HG03139 (cell line): ENCODE measurements around the gene MXRA7.
"Not testable (repeated sequence)": the region's sequence is repeated elsewhere in the genome, so short reads cannot be mapped to it uniquely, and the experiment has no call there.

ENCODE experiments used
- ATAC-seq: cut with Tn5 transposase; IDR thresholded peaks from one replicate; pipeline ENCODE4 v1.9.1; 2021; ENCODE audit not compliant: unreplicated experiment

MXRA7 gene

DNA sequence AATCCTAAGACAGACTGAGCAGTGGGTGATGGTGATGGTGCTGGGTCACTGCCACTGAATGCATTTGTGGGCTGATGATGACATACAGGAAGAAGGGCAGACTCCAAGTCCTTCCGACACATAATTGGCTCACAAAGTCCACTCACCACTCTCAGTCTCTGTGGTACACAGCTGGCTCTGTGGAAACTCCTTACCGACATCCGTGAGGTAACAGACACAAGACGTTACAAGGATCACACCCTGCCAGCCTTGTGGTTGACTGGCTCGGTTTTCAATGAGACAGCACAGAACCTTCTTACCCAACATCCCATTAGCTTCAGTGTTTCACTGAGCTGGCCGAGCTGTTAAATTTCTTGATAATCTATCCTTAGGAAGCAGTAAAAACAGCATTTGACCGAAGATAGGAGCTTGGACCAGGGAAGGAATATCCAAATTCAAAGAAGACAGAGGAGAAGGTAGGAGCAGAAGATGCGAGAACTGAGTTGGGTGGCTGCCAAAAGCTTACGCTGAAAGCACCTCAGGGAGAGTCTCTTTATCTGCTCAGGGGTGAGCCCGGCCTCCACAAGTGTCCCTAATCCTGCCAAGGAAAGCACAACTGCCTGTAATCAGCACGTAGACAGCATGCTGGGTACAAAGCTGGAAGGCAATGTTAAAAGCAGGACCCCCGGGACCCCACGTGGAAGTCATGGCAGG is 5.5 kb upstream of the MXRA7 start:
- no peak for ATAC-seq

DNA sequence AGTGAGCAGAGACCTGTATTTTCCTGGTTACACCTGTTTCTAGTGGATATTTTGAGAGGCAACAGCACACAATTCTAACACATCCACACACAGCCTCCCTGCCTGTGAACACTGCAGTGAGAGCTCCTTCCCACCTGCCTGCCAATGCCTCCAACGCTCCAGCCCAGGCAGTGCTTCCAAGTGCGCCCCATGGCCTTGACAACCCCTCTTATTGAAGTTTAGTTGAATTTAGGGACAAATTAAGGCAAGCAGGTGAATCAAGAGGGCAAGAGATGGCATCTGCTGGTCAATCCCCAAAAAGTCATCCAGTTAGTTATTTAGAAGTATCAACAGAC is 4.7 kb upstream of the MXRA7 start:
- ATAC-seq: no peak

DNA sequence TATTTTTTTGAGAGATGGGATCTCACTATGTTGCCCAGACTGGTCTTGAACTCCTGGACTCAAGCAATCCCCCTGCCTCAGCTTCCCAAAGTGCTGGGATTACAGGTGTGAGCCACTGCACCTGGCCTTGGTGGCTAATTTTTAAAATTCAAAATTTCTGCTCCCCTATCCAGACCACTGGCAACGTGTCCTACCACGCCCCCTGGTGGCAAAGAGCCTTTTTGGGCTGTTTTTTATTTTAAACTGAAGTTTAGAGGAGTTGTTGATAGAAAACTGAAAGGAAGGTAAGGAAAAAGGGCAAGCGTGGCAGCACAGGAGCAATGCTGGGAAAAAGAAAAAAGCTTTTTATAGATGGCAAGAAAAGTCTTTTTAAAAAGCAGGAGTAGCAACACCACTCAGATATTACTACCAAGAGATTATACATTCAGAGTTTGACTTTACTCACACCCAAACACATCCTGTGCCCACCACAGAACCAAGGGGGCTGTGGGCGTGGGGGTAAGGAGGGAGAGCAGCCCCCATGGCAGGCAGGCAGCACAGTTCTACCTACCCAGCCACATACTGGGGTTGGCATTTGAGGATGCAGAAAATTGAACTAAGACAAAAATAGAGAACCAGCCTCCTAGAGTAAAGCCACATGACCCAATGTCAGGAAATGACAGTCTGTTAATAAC is 4.2 kb upstream of the MXRA7 start:
- no peak for ATAC-seq

DNA sequence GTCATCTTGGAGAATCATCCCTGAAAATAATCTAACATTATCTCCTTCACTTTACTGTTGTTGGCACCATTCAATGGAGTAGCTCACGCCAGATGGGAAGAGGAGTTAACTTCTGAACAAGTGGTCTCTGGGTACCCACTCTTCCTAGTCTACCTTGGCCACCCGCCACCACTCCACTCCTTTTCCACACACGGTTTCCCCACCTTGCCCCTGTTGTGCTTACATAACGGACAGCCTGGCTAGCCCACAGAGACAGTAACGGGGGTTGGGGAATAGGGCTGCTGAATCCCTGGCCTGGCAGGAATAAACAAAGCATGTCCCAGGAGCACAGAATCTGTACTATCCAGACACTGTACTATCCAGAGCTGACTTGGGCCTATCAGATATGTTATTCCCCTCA is 3.6 kb upstream of the MXRA7 start:
- no peak for ATAC-seq

DNA sequence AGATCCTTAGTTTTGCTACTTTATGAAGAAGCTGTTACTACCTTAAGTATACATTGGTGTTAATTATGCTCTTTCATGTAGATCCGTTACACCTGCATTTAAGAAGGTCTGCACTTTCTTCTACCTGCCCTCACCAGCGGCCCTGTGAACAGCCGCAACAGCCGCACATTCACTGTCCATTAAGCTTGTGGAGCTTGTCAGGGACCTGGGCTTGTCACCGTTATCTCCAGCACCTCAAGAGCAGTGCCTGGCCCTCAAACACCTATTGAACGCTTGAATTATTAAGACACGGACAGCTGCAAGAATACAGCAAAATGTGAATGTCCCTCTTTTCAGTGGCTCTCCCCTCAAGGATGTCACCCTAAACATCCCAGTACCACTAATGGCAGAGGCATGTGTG is 3.0 kb upstream of the MXRA7 start:
- ATAC-seq: no peak

DNA sequence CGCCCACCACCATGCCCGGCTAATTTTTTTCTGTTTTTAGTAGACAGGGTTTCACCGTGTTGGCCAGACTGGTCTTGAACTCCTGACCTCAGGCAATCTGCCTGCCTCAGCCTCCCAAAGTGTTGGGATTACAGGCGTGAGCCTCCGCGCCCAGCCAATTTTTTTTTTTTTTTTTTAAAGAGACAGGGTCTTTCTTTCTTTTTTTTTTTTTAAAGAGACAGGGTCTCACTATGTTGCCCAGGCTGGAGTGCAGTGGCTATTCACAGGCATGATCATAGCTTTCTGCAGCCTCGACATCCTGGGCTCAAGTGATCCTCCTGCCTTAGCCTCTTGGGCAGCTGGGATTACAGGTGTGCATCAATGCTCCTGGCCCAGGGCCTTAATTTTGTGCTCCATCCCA is 1.6 kb upstream of the MXRA7 start:
- ATAC-seq: not testable (repeated sequence)

DNA sequence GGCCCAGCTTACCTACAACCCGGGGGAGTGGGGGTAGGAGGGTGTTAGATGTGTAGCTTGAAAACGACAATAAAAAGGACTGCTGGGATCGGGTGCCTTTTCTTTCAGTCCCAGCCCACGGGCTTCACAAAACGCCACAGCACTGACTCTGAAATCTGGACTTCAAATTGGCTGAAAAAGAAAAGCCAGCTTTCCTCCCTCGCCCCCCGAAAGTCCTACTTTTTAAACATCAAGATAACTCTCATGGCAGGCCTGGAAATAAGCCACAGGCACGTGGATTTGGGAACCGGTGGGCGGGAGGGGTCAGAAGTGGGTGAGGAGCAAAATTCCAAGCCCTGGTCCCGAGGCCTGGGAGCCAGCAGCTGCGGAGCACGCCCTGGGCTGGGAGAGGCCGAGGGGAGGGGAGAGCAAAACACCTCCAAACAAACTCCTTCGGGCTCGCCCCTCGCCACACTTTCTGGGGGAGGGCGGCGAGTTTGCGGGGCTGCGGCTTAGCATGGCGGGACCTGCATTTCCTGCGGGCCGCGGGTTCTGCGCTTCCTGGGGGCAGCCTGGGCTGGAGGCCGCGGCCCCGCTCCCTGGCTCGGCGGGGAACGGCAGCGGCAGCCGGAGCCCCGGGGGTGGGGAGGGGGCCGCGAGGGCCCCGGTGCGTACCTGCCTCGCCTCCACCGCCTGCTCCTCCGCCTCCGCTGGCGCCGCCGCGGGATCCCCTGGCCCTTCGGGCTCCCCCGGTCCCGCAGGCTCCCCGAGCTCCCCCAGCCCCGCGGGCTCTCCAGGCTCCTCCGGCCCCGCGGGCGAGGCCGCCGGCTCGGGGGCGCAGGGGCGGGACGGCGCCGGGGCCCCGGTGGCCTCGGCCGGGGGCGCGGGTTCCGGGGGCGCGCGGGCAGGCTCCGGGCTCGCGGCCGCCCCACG is 558 bp downstream of the MXRA7 start:
- ATAC-seq: not testable (repeated sequence)

DNA sequence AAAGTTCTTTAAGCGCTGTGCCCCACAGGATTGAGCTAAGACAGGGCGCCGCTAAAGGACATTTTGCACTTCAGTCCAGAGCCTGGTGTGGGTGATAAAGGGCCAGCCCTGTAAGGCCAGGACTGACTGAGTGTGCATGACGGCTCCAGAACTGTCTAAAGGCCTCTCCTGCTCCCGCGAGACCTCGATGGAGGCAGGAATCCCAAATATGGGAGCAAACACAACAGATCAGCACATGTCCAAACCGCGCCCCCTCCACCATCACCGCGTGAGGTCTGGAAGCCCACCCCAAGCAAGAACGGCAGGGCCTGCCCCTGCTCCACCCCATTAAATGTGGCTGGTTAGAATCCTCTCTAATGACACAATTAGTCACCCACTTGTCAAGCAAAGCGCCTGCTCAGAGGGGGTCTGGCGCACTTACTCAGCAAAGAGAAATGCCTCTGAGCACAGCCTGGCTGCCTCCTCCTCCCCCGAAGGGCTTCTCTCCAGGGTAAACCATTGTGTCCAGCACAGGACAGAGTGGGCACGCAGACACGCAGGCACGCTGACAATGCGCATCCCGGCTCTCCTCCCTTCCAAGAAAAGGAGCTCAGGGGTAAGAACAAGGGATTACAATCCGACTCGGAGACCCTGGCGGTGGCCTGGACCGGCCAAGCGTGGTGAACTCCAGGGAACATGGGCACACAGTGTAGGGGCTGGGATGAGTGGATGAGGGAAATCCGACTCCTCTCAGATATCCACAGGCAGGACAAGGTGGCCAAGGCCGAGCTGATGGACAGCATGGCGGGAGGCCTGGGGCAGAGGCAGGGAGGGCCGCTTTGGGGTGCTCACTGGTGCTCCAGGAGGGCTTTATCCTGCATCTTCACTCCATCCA is 1.5 kb downstream of the MXRA7 start:
- ATAC-seq: no peak

DNA sequence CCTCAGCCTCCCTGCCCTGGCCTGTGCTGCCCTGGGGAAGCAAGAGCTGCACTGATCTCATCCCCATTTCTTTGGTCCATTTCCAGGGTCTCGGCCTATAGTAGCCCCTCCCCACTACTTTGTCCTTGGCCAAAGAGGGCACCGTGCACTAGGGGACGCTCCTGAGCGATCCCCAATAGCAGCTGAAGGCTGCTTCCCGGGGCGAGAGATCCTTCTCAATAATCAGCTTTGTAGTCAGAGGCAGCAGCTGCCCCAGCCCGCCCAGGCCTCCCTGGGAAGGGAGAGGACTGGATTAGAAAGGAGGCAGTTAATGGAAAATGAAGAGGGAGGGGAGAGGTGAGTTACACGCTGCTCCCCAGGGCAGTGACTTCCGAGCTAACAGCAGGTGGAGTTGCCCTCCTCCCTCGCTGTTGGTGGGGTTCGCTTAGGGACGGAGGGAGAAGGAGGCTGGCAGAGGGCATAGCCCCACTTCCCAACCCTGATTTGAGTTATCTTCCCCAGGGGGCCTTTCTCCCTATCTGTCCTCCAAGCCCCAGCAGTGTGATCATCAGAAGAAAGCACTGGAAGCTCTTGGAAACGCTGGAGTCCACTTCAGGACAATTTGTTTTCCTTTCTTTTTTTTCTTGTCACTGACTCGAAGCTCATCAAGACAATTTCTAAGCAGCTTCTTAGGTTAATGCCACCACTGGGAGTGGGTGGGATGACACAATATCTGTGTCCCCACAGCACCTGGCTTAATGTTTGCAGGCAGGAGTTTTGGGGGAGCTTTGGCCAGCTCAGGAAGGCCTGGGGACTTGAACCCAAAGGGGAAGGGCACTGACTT is 2.6 kb downstream of the MXRA7 start:
- no peak for ATAC-seq

DNA sequence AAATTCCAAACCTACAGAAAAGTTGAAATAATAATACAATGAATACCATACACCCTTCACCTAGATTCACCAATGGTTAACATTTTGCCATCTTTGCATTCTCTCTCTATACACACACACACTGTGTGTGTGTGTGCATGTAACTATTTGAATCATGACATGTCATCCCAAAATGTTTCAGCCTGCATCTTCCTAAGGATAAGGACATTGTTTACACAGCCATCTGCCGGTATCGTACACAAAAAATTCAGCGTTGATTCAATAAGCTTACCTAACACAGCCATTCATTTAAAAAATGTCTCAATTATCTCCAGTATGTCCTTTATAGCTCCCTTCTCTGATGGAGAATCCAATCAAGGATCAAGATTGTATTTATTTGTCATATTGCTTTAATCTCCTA is 3.9 kb downstream of the MXRA7 start:
- ATAC-seq: no peak

DNA sequence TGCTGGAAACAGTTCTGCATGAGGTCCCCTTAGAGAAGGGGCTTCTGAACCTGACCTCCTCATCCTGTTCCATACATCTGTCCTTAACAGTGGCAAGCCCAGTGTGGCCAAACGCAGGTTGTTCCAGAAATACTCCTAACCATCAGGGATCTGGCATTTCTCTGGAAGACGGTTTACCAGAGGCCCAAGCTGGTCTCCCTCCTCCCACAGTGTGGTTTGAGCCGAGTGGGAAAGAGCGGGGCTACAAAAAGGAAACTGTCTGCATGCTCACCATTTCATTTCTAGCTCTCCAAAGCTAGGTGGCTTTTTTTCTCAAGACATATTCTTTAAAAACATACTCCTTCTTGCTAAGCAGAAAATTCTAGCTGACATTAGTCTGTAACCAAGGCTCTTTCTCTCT is 6.0 kb downstream of the MXRA7 start:
- no peak for ATAC-seq

DNA sequence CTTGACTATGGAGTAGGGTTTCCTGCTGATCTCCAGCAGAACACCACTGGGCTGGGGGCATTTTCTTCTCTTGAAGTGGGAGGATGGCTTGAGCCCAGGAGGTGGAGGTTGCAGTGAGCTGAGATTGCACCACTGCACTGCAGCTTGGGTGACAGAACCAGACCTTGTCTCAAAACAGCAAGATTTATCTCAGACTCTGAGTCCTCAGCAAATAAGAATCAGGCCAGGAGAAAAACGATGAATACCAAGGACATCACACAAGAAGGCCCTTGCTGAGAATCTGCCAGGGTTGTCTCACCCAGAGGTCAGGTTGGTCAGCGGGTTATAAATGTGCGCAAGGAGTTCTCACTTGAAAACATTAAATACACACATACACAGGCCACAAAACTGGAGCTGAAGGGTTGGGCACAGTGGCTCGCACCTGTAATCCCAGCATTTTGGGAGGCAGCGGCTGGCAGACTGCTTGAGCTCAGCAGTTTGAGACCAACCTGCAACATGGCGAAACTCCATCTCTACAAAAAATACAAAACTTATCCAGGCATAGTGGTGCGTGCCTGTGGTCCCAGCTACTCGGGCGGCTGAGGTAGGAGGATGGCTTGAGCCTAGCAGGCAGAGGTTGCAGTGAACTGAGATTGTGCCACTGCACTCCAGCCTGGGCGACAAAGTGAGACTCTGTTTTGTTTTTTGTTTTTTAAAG is 7.7 kb downstream of the MXRA7 start:
- ATAC-seq: no peak

DNA sequence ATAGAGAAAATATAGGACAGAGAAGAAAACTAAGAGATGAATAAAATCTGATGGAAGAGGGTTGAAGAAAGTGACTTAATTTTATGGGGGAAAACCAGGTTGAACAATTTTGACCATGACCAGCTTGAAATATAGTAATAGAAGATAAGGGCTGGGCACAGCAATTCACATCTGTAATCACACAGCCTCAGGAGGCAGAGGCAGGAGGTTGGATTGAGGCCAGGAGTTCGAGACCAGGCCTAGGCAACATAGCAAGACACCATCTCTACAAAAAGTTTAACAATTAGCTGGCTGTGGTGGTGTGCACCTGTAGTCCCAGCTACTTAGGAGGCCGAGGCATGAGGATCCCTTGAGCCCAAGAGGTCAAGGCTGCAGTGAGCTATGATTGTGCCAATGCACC is 8.7 kb downstream of the MXRA7 start:
- no peak for ATAC-seq

DNA sequence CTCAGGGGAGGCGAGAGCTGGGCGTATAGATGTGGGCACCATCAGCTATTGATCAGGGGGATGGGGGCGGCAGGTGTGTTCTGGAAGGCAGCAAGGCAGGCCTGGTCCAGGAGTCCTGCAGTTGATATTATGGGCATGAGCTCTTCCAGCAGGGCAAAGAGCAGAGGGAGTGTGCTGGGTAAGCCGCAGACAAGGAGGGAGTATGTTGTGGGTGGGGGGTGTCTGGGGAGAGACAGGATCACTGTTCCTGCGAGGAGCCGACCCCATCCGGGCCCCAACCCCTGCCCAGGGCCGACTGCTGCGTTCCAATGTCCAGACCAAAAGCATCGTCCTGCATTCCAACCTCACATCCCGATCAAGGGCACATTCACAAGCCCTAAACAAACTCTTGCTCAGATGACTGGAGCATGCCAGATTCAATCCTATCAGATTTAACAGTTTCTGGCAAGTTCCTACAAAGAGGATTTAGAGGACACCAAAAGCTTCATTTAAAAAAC is 9.2 kb downstream of the MXRA7 start:
- ATAC-seq: no peak

DNA sequence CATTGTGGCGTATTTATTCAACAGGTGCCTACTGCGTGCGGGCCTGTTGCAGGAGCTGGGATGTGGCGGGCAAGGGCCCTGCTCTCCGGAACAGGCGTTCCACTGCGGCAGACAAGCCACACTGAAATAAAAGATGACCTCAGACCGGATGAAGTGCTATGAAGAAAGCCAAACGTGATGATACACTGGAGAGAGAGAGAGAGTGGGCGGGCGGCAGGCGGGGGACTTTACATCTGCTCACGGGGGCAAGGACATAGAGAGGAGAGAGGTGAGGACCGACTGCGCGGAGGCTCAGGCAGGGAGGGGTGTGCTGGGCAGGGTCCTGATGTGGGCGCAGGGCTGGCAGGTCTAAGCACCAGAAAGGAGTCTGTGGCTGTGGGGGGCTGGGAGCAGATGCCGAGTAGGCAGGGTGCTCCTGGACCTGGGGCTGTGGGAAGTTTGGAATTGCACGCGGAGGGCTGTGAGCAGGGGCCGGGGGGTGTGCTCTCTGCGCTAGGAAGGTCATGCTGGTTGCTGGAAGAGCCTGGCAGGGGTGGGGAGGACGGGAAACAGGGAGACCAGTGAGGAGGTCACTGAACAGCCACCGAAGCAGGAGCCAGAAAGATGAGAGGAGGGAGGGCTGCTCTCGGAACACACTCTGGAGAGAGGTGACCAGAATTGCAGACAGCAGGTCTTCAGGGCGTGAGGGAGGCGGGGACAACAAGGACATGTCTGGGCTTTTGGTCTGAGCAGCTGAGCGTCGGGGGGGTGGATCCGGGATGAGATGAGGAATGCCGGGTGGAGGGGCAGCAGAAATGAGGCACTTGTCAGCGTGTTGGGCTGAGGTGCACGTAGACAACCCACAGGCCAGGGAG is 9.9 kb downstream of the MXRA7 start:
- ATAC-seq: no peak

DNA sequence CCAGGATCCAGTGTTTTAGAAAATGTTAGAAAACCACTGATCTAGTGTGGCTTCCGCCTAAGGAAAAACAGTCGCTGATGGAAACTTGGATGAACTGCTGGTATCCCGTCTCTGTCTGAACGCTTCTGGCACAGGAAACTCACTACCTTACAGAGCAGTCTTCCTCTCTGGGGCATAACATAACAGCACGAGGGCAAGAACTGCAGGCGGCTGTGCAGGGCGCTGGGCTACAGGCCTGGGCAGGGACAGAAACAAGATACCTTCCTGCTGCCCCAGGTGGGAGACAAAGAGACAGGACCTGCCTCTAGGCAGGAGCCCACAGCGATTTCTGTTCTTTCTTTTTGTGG is 10.5 kb downstream of the MXRA7 start:
- no peak for ATAC-seq

DNA sequence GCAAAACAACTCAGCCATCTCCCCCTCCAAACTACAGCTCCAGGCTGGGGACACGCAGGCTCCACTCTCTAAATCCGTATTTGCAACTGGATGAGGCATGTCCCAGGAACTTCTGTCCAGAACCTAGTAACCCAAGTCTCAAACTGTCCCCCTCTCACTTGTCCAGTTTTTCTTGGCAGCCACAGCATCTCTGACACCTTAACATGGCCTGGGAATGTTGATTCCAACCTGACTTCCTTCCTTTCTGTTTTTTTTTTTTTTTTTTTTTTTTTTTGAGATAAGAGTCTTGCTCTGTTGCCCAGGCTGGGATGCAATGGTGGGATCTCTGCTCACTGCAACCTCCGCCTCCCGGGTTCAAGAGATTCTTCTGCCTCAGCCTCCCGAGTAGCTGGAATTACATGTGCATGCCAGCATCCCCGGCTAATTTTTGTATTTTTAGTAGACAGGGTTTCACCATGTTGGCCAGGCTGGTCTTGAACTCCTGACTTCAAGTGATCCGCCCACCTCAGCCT is 12.2 kb downstream of the MXRA7 start:
- ATAC-seq: not testable (repeated sequence)

DNA sequence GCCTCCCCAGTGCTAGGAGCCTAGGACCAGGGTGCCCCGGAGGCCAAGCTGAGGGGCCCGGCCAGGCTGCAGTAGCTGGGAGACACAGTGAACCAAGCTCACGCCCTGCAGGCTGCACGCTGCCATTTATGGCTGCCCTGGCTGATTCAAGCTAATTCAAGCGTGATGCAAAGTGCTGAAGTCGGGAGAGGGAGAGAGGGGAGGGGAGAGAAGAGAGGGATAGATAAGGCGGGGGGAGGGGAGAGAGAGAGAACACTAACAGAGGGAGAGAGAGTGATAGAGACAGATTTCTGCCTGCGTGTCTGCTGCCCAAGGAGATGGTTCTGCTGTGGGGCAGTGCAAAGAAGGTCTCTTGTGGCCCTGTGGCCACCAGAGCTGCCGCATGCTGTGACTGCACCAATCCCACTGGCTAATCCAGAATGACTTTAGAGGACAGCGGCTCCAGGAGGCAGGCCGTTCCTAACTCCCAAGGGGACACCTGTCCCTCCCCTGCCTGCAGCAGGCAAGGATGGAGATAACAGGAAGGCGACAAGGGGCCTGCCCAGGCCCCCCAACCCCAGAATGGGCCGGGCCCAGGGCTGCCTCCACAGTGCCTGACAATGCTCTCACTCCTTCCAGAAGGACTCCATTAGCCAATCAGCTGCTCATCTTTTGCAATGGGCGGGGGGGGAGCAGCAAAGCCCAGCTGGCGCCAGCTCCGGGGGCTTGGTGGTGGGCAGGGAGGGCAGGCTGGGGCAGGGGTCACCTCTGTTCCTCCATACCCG is 12.9 kb downstream of the MXRA7 start:
- ATAC-seq: no peak
